GM06990 (cell line): ENCODE data around the gene RC3H1.
A peak's percentile ranks its signal among the peaks of the same experiment; 100 is the strongest.

ENCODE experiments used
- DNase-seq: peaks from one replicate; pipeline ENCODE4 v3.0.0-alpha.2; 2011; ENCODE audit not compliant: insufficient read length; ENCODE audit errors: extremely low read depth
- H3K27me3 ChIP-seq: replicated peaks from 2 replicates; pipeline ENCODE4 v1.6.0; 2011; ENCODE audit warnings: low read length; ENCODE audit not compliant: control insufficient read depth, insufficient read depth
- H3K36me3 ChIP-seq: 2 replicates; pipeline ENCODE4 v1.5.1; 2011; ENCODE audit warnings: low read length; ENCODE audit not compliant: control insufficient read depth, insufficient read depth
- H3K4me3 ChIP-seq: replicated peaks from 2 replicates; pipeline ENCODE4 v1.5.1; 2011; ENCODE audit warnings: low read depth, mild to moderate bottlenecking, control low read depth, low read length
- TF ChIP-seq, protein P1 (sequence below): IDR thresholded peaks from 2 replicates; pipeline ENCODE4 v1.5.1; 2011; ENCODE audit warnings: low read length, control low read depth, mild to moderate bottlenecking, inconsistent platforms; ENCODE audit not compliant: insufficient read depth, poor library complexity, severe bottlenecking

RC3H1 gene

DNA sequence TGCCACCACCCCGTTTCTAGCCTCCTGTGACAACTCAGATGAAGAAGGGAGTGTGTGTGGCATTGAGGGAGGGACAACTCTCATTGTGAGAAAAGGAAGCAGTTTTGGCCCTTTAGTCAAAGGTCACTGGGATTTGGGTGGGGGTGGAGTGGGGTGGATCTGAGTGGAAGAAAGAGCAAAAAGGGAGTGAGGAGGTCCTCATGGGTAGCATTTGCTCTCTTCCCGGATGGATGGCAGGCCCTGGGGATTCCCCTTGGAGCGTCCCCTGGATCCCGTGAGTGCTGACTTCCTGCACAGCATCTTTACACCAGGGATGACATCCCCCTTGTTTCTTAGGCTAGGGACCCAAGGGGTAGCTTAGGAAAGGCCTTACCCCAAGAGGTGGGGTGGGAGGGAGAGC lies 105.5 kb downstream of the RC3H1 start:
- TF ChIP-seq, protein P1, sequence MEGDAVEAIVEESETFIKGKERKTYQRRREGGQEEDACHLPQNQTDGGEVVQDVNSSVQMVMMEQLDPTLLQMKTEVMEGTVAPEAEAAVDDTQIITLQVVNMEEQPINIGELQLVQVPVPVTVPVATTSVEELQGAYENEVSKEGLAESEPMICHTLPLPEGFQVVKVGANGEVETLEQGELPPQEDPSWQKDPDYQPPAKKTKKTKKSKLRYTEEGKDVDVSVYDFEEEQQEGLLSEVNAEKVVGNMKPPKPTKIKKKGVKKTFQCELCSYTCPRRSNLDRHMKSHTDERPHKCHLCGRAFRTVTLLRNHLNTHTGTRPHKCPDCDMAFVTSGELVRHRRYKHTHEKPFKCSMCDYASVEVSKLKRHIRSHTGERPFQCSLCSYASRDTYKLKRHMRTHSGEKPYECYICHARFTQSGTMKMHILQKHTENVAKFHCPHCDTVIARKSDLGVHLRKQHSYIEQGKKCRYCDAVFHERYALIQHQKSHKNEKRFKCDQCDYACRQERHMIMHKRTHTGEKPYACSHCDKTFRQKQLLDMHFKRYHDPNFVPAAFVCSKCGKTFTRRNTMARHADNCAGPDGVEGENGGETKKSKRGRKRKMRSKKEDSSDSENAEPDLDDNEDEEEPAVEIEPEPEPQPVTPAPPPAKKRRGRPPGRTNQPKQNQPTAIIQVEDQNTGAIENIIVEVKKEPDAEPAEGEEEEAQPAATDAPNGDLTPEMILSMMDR: no peak
- Histone ChIP-seq H3K4me3 (no peak overlapping the region), H3K27me3 (no peaks in the 10 kb centered on the region), H3K36me3 (no peaks in the 10 kb centered on the region)
- DNase-seq: no peak

DNA sequence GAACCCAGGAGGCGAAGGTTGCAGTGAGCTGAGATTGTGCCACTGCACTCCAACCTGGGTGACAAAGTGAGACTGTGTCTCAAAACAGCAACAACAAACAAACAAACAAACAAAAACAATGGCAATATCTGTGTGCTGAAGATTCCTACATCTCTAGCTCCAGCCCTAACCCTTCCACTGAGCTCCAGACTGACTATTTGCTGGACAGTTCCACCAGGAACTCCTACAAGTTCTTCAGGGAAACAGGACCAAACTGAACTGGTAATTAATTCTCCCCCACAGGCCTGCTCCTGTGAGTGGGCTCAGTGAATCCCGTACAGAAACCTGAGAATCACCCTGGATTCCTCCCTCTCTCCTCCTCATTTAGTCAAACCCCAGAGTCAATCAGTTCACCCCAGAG lies 106.6 kb downstream of the RC3H1 start:
- no peak overlapping the region for H3K4me3 ChIP-seq
- DNase-seq: no peak
- no peaks in the 10 kb centered on the region for H3K27me3 ChIP-seq
- no peaks in the 10 kb centered on the region for H3K36me3 ChIP-seq
- TF ChIP-seq, protein P1: no peak

DNA sequence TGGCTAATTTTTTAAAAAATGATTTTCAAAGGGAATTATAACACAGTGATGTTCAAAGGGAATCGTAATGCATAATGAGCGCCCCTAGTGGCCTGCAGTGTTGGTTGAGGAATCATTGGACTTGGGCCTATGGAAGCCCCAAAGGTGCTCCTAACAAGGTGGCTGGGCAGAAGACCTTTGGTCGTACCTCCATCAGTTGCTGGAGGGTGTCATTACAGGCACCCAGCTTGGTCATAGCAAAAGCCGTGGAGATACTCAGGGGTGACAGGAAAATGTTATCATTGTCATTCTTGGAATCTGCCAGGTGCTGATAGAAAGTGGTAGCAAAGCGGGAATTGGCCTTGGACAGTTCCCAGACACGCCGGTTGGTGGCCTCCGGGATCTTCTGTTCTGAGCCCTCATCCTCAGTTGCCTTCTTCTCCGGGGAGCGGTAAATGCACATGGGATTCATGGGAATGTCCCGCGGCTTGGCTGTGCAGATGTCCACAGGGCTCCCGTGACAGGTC lies 107.7 kb downstream of the RC3H1 start:
- Histone ChIP-seq H3K27me3 (no peaks in the 10 kb centered on the region), H3K36me3 (no peaks in the 10 kb centered on the region), H3K4me3 (no peak overlapping the region)
- DNase-seq: no peak
- TF ChIP-seq, protein P1: peak; percentile 81

DNA sequence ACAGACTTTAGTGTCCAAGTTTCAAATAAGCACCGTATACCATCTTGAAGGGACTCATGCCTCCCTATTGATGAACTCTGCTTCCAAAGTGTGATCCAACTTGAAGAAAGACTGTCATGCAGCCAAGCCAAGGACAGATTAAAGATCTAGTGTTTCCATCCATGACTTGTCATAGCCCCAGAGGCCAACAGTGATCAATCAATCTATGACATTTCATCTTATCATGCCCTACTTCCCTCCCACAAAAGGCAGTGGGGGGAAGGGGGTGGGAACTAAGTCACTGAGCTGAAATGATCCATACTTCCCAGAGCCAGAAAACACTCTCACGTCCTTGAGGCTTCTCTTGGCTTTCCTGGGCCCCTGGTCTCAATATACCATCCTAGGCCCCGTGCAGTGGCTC lies 109.0 kb downstream of the RC3H1 start:
- TF ChIP-seq, protein P1: no peak
- DNase-seq: no peak
- Histone ChIP-seq H3K4me3 (no peak overlapping the region), H3K36me3 (no peaks in the 10 kb centered on the region), H3K27me3 (no peaks in the 10 kb centered on the region)

DNA sequence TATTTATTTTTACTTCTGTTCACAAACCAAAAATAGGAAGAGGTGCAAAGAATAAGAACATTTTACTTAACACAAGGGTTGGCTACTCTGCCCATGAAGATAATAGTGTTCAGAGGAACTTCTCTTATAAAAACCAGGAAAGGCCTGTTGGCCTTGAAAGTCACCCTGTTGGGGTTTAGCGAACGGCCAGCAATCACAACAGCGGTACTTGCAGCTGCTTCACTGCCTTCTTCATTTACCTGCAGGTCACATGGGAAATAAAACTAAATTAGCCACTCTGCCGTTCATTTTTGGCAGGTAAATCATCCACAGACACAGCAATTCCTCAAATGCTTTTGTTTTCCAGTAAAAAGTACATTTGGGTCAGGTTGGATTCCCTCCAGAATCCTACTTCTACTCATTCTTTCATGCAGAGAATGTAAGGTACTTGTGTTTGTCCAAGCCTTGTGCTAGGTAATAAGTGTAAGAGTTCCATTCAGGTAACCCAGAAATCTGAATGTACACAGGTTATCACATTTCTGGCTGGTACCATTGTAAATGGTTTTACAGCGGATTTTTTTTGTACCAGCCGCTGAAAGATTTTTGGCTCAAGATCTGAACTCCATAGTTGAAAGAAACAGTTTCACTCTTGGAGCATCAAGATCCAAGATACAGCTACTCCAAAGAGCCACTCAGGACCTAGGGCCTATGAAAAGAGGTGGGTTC lies 118.2 kb downstream of the RC3H1 start:
- TF ChIP-seq, protein P1: no peak
- no peaks in the 10 kb centered on the region for H3K27me3 ChIP-seq
- DNase-seq: no peak
- no peak overlapping the region for H3K4me3 ChIP-seq
- H3K36me3 ChIP-seq: no peaks in the 10 kb centered on the region
